Measurements from ENCODE around the gene MCM3. TPM values are rescaled to one million over a fixed set of nuclear protein-coding genes. Genes with fewer than 3 reads are reported as not detected.

Gene MCM3
- total and polyA plus RNA-seq, 2 donors (not counting 1 experiment from before 2014, with no cell fraction given): 34.3 to 58.5 TPM

DNA sequence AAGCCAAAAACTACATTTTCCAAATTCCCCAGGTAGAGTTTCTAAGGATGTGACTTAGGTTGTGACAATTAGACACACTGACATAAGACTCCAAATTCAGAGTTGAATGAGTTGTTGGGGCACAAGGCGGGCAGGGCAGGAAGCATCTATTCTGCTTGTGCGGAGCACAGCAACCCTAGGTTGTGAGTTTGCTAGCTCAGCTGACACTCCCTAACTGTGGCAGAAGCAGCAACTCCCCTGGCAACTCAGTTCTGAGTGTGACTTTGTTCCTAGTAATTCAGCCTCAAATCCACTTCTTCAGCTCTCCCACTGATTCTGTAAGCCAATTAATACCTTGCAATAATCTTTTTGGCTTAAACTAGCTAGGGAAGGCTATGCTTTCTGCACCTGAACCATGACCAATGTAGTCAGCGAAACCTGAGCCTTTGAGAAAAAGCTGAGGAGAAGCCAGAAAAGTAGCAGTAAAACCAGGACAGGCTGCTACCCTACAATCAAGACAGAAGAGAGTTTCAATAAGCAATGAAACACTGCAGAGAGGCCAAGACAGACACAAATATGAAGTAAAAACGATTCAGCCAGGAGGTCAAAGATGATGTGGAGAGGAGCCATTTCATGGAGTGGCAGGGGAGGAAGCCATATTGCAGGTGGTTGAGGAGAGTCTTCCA lies 47.4 kb upstream of the MCM3 start:
- no peaks in the 10 kb centered on the region for H3K36me3 ChIP-seq (replicated peaks in 1 of 2; ENCODE audit: control extremely low read depth in 1 of 2, control insufficient read depth in 1 of 2, extremely low read depth in 1 of 2, insufficient read depth in 2 of 2, low read length in 1 of 2)
- H4K20me1 ChIP-seq (ENCODE audit: control insufficient read depth, insufficient read depth, low read length, poor library complexity, severe bottlenecking): no peaks in the 10 kb centered on the region
- Mint-ChIP-seq H3K4me3 (no peak overlapping the region), H3K27me3 (no peaks in the 10 kb centered on the region), H3K9me3 (ENCODE audit: insufficient read depth) (no peaks in the 10 kb centered on the region), H3K4me1 (peaks cover 18% of the 10 kb centered on the region), H3K27ac (no peak overlapping the region)
- no peak for ATAC-seq (ENCODE audit: low read depth)
- intact Hi-C loops (cut with micrococcal nuclease): no loop called here
- no peak overlapping the region for H3K27ac ChIP-seq (ENCODE audit: low read length in 2 of 2)
- no peak overlapping the region for H3K9ac ChIP-seq (ENCODE audit: low read length)
- no peaks in the 10 kb centered on the region for H3K79me2 ChIP-seq (ENCODE audit: control insufficient read depth, insufficient read depth, low read length)
- POLR2A ChIA-PET: no interaction called here
- no peak overlapping the region for H3K4me3 ChIP-seq (ENCODE audit: control extremely low read depth in 1 of 5, extremely low read depth in 1 of 5, insufficient read depth in 1 of 5, low read depth in 2 of 5, low read length in 4 of 5)
- CTCF ChIA-PET: no interaction called here
- no peak overlapping the region for H2AFZ ChIP-seq (ENCODE audit: insufficient read depth, low read depth, low read length, poor library complexity, severe bottlenecking)
- TF ChIP-seq CTCF (IDR thresholded peaks at IDR 0.05) (no peak), EZH2 (IDR thresholded peaks at IDR 0.05; ENCODE audit: borderline replicate concordance, insufficient read depth, low read depth, low read length, poor library complexity, severe bottlenecking) (no peak)
- no peaks in the 10 kb centered on the region for H3K27me3 ChIP-seq (replicated peaks in 1 of 4; ENCODE audit: control extremely low read depth in 1 of 4, control insufficient read depth in 3 of 4, insufficient read depth in 4 of 4, low read length in 3 of 4)
- no peak for DNase-seq
- H3K4me2 ChIP-seq (replicated peaks; ENCODE audit: low read depth, low read length, poor library complexity, severe bottlenecking): no peak overlapping the region
- no peaks in the 10 kb centered on the region for H3K9me3 ChIP-seq (ENCODE audit: control extremely low read depth in 1 of 3, control insufficient read depth in 2 of 3, insufficient read depth in 1 of 3, low read length in 2 of 3)
- WGBS (ENCODE audit: insufficient coverage): 95% methylated on average over 3 of the region's 4 CpGs
- peaks cover 8 to 10% of the 10 kb centered on the region in 2 donors for H3K4me1 ChIP-seq (ENCODE audit: control insufficient read depth in 2 of 2, insufficient read depth in 2 of 2, low read length in 2 of 2)

GRCh38 chr6:52330470-52330869 lies 45.9 kb upstream of the MCM3 start:
- ChIA-PET POLR2A (no interaction called here), CTCF (no interaction called here)
- Histone ChIP-seq H3K27me3 (replicated peaks in 1 of 4; ENCODE audit: control extremely low read depth in 1 of 4, control insufficient read depth in 3 of 4, insufficient read depth in 4 of 4, low read length in 3 of 4) (no peaks in the 10 kb centered on the region), H3K79me2 (ENCODE audit: control insufficient read depth, insufficient read depth, low read length) (no peaks in the 10 kb centered on the region), H3K9me3 (ENCODE audit: control extremely low read depth in 1 of 3, control insufficient read depth in 2 of 3, insufficient read depth in 1 of 3, low read length in 2 of 3) (no peaks in the 10 kb centered on the region), H3K36me3 (replicated peaks in 1 of 2; ENCODE audit: control extremely low read depth in 1 of 2, control insufficient read depth in 1 of 2, extremely low read depth in 1 of 2, insufficient read depth in 2 of 2, low read length in 1 of 2) (no peaks in the 10 kb centered on the region), H3K27ac (ENCODE audit: low read length in 2 of 2) (no peak overlapping the region), H3K4me3 (ENCODE audit: control extremely low read depth in 1 of 5, extremely low read depth in 1 of 5, insufficient read depth in 1 of 5, low read depth in 2 of 5, low read length in 4 of 5) (no peak overlapping the region), H2AFZ (ENCODE audit: insufficient read depth, low read depth, low read length, poor library complexity, severe bottlenecking) (no peak overlapping the region), H4K20me1 (ENCODE audit: control insufficient read depth, insufficient read depth, low read length, poor library complexity, severe bottlenecking) (no peaks in the 10 kb centered on the region), H3K4me2 (replicated peaks; ENCODE audit: low read depth, low read length, poor library complexity, severe bottlenecking) (no peak overlapping the region), H3K4me1 (ENCODE audit: control insufficient read depth in 2 of 2, insufficient read depth in 2 of 2, low read length in 2 of 2) (peaks cover 8 to 10% of the 10 kb centered on the region in 2 donors), H3K9ac (ENCODE audit: low read length) (no peak overlapping the region)
- WGBS (ENCODE audit: insufficient coverage): 100% methylated on average over 1 of the region's 2 CpGs
- Mint-ChIP-seq H3K27ac (no peak overlapping the region), H3K27me3 (no peaks in the 10 kb centered on the region), H3K4me3 (no peak overlapping the region), H3K4me1 (peaks cover 23% of the 10 kb centered on the region), H3K9me3 (ENCODE audit: insufficient read depth) (no peaks in the 10 kb centered on the region)
- TF ChIP-seq CTCF (IDR thresholded peaks at IDR 0.05) (no peak), EZH2 (IDR thresholded peaks at IDR 0.05; ENCODE audit: borderline replicate concordance, insufficient read depth, low read depth, low read length, poor library complexity, severe bottlenecking) (no peak)
- intact Hi-C loops (cut with micrococcal nuclease): no loop called here
- ATAC-seq (ENCODE audit: low read depth) (peak; percentile 28), DNase-seq (no peak)
